ENCODE measurements around the gene CEACAM4.
"Not testable (repeated sequence)": the region's sequence is repeated elsewhere in the genome, so short reads cannot be mapped to it uniquely, and the experiment has no call there.

Gene CEACAM4

GRCh38 chr19:41626877-41627276 is at the start of gene CEACAM4:
Gene CEACAM4, minus strand, starts transcription at chr19:41627074. Its CDS starts 111 bp downstream, at chr19:41626963.
- no peak for TF ChIP-seq POLR2A (IDR thresholded peaks at IDR 0.05; ENCODE audit: low read depth, low read length)
- DNase-seq (ENCODE audit: insufficient read length, low spot score) (no peak), FAIRE-seq (no peak)

GRCh38 chr19:41671486-41671885 is 44.6 kb upstream of the CEACAM4 start:
- TF ChIP-seq POLR2A (IDR thresholded peaks at IDR 0.05; ENCODE audit: low read depth, low read length) = no peak
- DNase-seq (ENCODE audit: insufficient read length, low spot score) (no peak), FAIRE-seq (no peak)

GRCh38 chr19:41670755-41671154 is 43.9 kb upstream of the CEACAM4 start:
- TF ChIP-seq POLR2A (IDR thresholded peaks at IDR 0.05; ENCODE audit: low read depth, low read length) = no peak
- FAIRE-seq (no peak), DNase-seq (ENCODE audit: insufficient read length, low spot score) (no peak)

GRCh38 chr19:41668315-41668714 is 41.4 kb upstream of the CEACAM4 start:
- DNase-seq (ENCODE audit: insufficient read length, low spot score) = no peak
- FAIRE-seq = no peak
- TF ChIP-seq POLR2A (IDR thresholded peaks at IDR 0.05; ENCODE audit: low read depth, low read length) = no peak

GRCh38 chr19:41666075-41666474 is 39.2 kb upstream of the CEACAM4 start:
- DNase-seq (ENCODE audit: insufficient read length, low spot score) = no peak
- FAIRE-seq = no peak
- TF ChIP-seq POLR2A (IDR thresholded peaks at IDR 0.05; ENCODE audit: low read depth, low read length) = no peak

GRCh38 chr19:41657157-41657556 is 30.3 kb upstream of the CEACAM4 start:
- FAIRE-seq (no peak), DNase-seq (ENCODE audit: insufficient read length, low spot score) (no peak)
- no peak for TF ChIP-seq POLR2A (IDR thresholded peaks at IDR 0.05; ENCODE audit: low read depth, low read length)

- not testable (repeated sequence) for FAIRE-seq; DNase-seq (ENCODE audit: insufficient read length, low spot score)
Measured at GRCh38 chr19:41656756-41657155, 29.9 kb upstream of the CEACAM4 start.

GRCh38 chr19:41652250-41652649 is 25.4 kb upstream of the CEACAM4 start:
- FAIRE-seq = no peak
- no peak for TF ChIP-seq POLR2A (IDR thresholded peaks at IDR 0.05; ENCODE audit: low read depth, low read length)
- no peak for DNase-seq (ENCODE audit: insufficient read length, low spot score)

- FAIRE-seq = no peak
- no peak for DNase-seq (ENCODE audit: insufficient read length, low spot score)
- TF ChIP-seq POLR2A (IDR thresholded peaks at IDR 0.05; ENCODE audit: low read depth, low read length) = no peak
Measured at GRCh38 chr19:41649827-41650226, 23.0 kb upstream of the CEACAM4 start.

- DNase-seq (ENCODE audit: insufficient read length, low spot score) (no peak), FAIRE-seq (no peak)
- no peak for TF ChIP-seq POLR2A (IDR thresholded peaks at IDR 0.05; ENCODE audit: low read depth, low read length)
Measured at GRCh38 chr19:41646589-41647204, 19.8 kb upstream of the CEACAM4 start.

GRCh38 chr19:41641879-41642485 is 15.1 kb upstream of the CEACAM4 start:
- TF ChIP-seq POLR2A (IDR thresholded peaks at IDR 0.05; ENCODE audit: low read depth, low read length) = no peak
- DNase-seq (ENCODE audit: insufficient read length, low spot score) = peak; percentile 83
- FAIRE-seq = peak; percentile 75

GRCh38 chr19:41638641-41639081 is 11.8 kb upstream of the CEACAM4 start:
- DNase-seq (ENCODE audit: insufficient read length, low spot score) = no peak
- TF ChIP-seq POLR2A (IDR thresholded peaks at IDR 0.05; ENCODE audit: low read depth, low read length) = no peak
- FAIRE-seq = no peak

- no peak for DNase-seq (ENCODE audit: insufficient read length, low spot score)
- TF ChIP-seq POLR2A (IDR thresholded peaks at IDR 0.05; ENCODE audit: low read depth, low read length) = no peak
- no peak for FAIRE-seq
Measured at GRCh38 chr19:41637484-41637883, 10.6 kb upstream of the CEACAM4 start.

- TF ChIP-seq POLR2A (IDR thresholded peaks at IDR 0.05; ENCODE audit: low read depth, low read length) = no peak
- FAIRE-seq (no peak), DNase-seq (ENCODE audit: insufficient read length, low spot score) (no peak)
Measured at GRCh38 chr19:41627966-41628675, 1.2 kb upstream of the CEACAM4 start.

- DNase-seq (ENCODE audit: insufficient read length, low spot score) = no peak
- no peak for TF ChIP-seq POLR2A (IDR thresholded peaks at IDR 0.05; ENCODE audit: low read depth, low read length)
- no peak for FAIRE-seq
Measured at GRCh38 chr19:41626278-41626677, 596 bp downstream of the CEACAM4 start.
